ENCODE data around the gene PCSK6. TPM values are rescaled to one million over a fixed set of nuclear protein-coding genes. Genes with fewer than 3 reads are reported as not detected.
"Not testable (repeated sequence)": the region's sequence is repeated elsewhere in the genome, so short reads cannot be mapped to it uniquely, and the experiment has no call there.

The PCSK6 gene
- total RNA-seq, 3 donors from 2014 or later (not counting 1 experiment from before 2014, with no cell fraction given): 1.5 to 2.4 (median 2.4) TPM

- TF ChIP-seq CTCF (IDR thresholded peaks at IDR 0.05): no peak
- H3K27me3 ChIP-seq (ENCODE audit: control insufficient read depth, insufficient read depth, low read length): no peaks in the 10 kb centered on the region
- H3K27ac Mint-ChIP-seq: no peak overlapping the region
- H3K4me1 ChIP-seq (ENCODE audit: control insufficient read depth, insufficient read depth, low read length): no peaks in the 10 kb centered on the region
- ATAC-seq (no peak), DNase-seq (no peak)
- H3K27ac ChIP-seq (ENCODE audit: low read length): no peak overlapping the region
- H3K9me3 Mint-ChIP-seq: no peaks in the 10 kb centered on the region
- H3K9me3 ChIP-seq (ENCODE audit: control insufficient read depth, insufficient read depth, low read length): no peaks in the 10 kb centered on the region
- peaks cover 0 to 15% of the 10 kb centered on the region in 2 donors for H3K27me3 Mint-ChIP-seq (ENCODE audit: low read depth in 2 of 2)
- no peaks in the 10 kb centered on the region for H3K4me1 Mint-ChIP-seq
- no peak overlapping the region for H3K4me3 ChIP-seq (ENCODE audit: low read length)
- WGBS (ENCODE audit: insufficient coverage): 75% methylated on average over 9 of the region's 9 CpGs
- H3K36me3 ChIP-seq (ENCODE audit: control insufficient read depth, insufficient read depth, low read length): no peaks in the 10 kb centered on the region
- H3K36me3 Mint-ChIP-seq: no peaks in the 10 kb centered on the region
- intact Hi-C loops (cut with micrococcal nuclease): no loop called here
- H3K4me3 Mint-ChIP-seq: no peak overlapping the region
These were observed 31.8 kb downstream of the PCSK6 start for GRCh38 chr15:101457696-101458095.

GRCh38 chr15:101456057-101456739 lies 33.3 kb downstream of the PCSK6 start:
- no peak for TF ChIP-seq CTCF (IDR thresholded peaks at IDR 0.05)
- no peak overlapping the region for H3K27ac Mint-ChIP-seq
- no peak for ATAC-seq
- H3K27me3 Mint-ChIP-seq (ENCODE audit: low read depth in 2 of 2): peaks cover 14 to 23% of the 10 kb centered on the region in 2 donors
- Histone ChIP-seq H3K4me3 (ENCODE audit: low read length) (no peak overlapping the region), H3K27me3 (ENCODE audit: control insufficient read depth, insufficient read depth, low read length) (no peaks in the 10 kb centered on the region), H3K9me3 (ENCODE audit: control insufficient read depth, insufficient read depth, low read length) (no peaks in the 10 kb centered on the region), H3K4me1 (ENCODE audit: control insufficient read depth, insufficient read depth, low read length) (no peaks in the 10 kb centered on the region), H3K27ac (ENCODE audit: low read length) (no peak overlapping the region), H3K36me3 (ENCODE audit: control insufficient read depth, insufficient read depth, low read length) (no peaks in the 10 kb centered on the region)
- intact Hi-C loops (cut with micrococcal nuclease): no loop called here
- DNase-seq: no peak
- H3K36me3 Mint-ChIP-seq: no peaks in the 10 kb centered on the region
- H3K4me3 Mint-ChIP-seq: no peak overlapping the region
- 58% methylated on average over 14 of the region's 14 CpGs for WGBS (ENCODE audit: insufficient coverage)
- no peaks in the 10 kb centered on the region for H3K9me3 Mint-ChIP-seq
- H3K4me1 Mint-ChIP-seq: no peaks in the 10 kb centered on the region

DNA sequence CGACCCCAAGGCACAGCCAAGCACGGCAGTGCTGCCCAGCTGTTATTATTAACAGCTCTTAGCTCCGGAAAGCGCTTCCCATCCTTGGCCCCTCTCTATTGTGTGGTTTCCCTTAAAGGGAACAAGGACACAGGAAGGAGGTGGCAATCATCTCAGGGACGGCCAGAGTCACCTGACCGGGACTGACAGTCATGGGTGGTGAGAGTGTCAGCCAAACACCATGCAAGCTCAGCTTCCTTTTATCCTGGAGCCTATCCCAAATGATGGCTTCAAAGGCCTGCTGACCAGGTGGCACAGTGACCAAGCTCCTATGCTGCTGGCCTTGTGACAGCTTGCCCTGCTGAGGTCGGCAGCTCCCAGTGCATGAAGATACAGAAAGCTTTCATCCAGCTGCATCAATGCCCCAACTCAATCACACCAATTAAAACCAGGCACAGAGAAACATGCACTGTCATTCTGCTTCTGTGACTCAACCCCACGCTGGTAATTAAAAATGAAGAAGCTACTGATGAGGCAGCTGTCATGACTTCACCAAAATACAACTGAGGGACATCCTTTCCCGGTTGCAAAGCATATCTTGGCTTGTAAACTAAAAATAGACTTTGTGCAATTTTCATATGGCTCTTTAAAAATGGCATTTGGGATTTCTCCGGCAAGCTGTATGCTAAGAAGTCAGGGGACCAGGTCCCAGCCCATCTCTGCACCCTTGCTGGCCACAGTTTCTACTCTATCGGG lies 34.0 kb downstream of the PCSK6 start:
- no peaks in the 10 kb centered on the region for H3K9me3 ChIP-seq (ENCODE audit: control insufficient read depth, insufficient read depth, low read length)
- no peak for TF ChIP-seq CTCF (IDR thresholded peaks at IDR 0.05)
- Mint-ChIP-seq H3K4me1 (no peaks in the 10 kb centered on the region), H3K4me3 (no peak overlapping the region), H3K27ac (no peak overlapping the region), H3K9me3 (no peaks in the 10 kb centered on the region), H3K27me3 (ENCODE audit: low read depth in 2 of 2) (peaks cover 14 to 21% of the 10 kb centered on the region in 2 donors), H3K36me3 (no peaks in the 10 kb centered on the region)
- no peak overlapping the region for H3K4me3 ChIP-seq (ENCODE audit: low read length)
- no peaks in the 10 kb centered on the region for H3K36me3 ChIP-seq (ENCODE audit: control insufficient read depth, insufficient read depth, low read length)
- intact Hi-C loops (cut with micrococcal nuclease): no loop called here
- 20% methylated on average over 11 of the region's 11 CpGs for WGBS (ENCODE audit: insufficient coverage)
- no peaks in the 10 kb centered on the region for H3K4me1 ChIP-seq (ENCODE audit: control insufficient read depth, insufficient read depth, low read length)
- H3K27ac ChIP-seq (ENCODE audit: low read length): no peak overlapping the region
- no peaks in the 10 kb centered on the region for H3K27me3 ChIP-seq (ENCODE audit: control insufficient read depth, insufficient read depth, low read length)
- DNase-seq (no peak), ATAC-seq (peak in 1 of 3 donors; percentile 25)

GRCh38 chr15:101454781-101455180 lies 34.7 kb downstream of the PCSK6 start:
- H3K27ac Mint-ChIP-seq; DNase-seq; H3K36me3 ChIP-seq (ENCODE audit: control insufficient read depth, insufficient read depth, low read length); H3K4me1 Mint-ChIP-seq; H3K36me3 Mint-ChIP-seq; H3K9me3 ChIP-seq (ENCODE audit: control insufficient read depth, insufficient read depth, low read length); H3K4me3 ChIP-seq (ENCODE audit: low read length); H3K4me1 ChIP-seq (ENCODE audit: control insufficient read depth, insufficient read depth, low read length); H3K9me3 Mint-ChIP-seq; ATAC-seq; H3K27ac ChIP-seq (ENCODE audit: low read length); intact Hi-C loops (cut with micrococcal nuclease); H3K27me3 ChIP-seq (ENCODE audit: control insufficient read depth, insufficient read depth, low read length); H3K4me3 Mint-ChIP-seq: not testable (repeated sequence)
- H3K27me3 Mint-ChIP-seq (ENCODE audit: low read depth in 2 of 2): peaks cover 14 to 20% of the 10 kb centered on the region in 2 donors
- WGBS (ENCODE audit: insufficient coverage): 90% methylated on average over 3 of the region's 5 CpGs
